Fibroblast of villous mesenchyme (primary cell): ENCODE data around the gene SEC14L2. TPM values are rescaled to one million over a fixed set of nuclear protein-coding genes. Genes with fewer than 3 reads are reported as not detected.

Experiments used
- DNase-seq: peaks from one replicate; pipeline ENCODE4 v3.0.0-alpha.2; 2010; ENCODE audit warnings: low read depth
- H3K4me3 ChIP-seq: 2 replicates; pipeline ENCODE4 v1.5.1; 2011; ENCODE audit warnings: low read depth, mild to moderate bottlenecking, low read length
- total RNA-seq: library from RNA; depleted of rRNA; stranded (reverse); fragments of >200 nt; gene quantifications from 2 replicates; pipeline ENCODE4 v1.2.3, GENCODE V29; 2012
- TF ChIP-seq, protein P1 (sequence below): IDR thresholded peaks from 2 replicates; pipeline ENCODE4 v1.5.1; 2012; ENCODE audit warnings: low read depth, mild to moderate bottlenecking, low read length; ENCODE audit not compliant: insufficient read depth

The SEC14L2 gene
- 9.5 and 12.2 TPM in 2 replicates for total RNA-seq

DNA sequence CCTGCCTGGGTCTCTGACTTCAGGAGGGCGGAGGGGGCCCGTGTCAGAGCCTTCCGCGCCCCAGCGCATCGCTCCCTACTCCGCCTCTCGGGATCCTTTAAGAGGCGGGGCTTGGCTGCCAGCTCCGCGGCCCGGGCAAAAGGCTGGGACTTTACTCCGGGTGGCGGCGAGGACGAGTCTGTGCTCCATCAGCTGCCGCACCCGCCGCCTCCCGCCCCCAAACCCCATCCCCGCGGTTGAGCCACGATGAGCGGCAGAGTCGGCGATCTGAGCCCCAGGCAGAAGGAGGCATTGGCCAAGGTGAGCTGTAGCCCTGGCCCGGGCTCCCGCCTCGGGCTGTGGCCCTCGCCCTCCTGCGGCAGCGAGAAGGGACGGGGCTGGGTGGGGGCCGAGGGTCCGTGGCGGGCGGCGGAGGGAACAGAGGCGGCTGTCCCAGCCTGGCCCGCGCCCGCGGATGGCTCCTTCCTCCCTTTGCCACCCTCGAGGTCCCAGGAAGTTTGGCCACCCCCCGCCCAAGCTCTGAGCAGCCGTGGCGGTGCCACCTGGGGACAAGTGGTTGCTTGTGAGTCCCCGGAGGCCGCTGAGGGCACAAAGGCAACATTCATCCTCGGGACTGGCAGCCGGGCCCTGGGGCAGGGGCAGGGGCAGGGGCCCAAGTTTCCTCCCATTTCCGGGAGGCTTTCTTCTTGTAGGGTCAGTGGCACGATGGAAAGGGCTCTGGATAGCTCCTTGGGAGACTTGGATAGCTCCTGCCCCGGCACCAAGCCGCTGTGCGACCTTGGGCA, at the start of gene SEC14L2:
SEC14L2 (plus strand) TSS at position 148 of the 785 bp plus-strand sequence; CDS start at position 247, 99 bp downstream.
- TF ChIP-seq, protein P1, sequence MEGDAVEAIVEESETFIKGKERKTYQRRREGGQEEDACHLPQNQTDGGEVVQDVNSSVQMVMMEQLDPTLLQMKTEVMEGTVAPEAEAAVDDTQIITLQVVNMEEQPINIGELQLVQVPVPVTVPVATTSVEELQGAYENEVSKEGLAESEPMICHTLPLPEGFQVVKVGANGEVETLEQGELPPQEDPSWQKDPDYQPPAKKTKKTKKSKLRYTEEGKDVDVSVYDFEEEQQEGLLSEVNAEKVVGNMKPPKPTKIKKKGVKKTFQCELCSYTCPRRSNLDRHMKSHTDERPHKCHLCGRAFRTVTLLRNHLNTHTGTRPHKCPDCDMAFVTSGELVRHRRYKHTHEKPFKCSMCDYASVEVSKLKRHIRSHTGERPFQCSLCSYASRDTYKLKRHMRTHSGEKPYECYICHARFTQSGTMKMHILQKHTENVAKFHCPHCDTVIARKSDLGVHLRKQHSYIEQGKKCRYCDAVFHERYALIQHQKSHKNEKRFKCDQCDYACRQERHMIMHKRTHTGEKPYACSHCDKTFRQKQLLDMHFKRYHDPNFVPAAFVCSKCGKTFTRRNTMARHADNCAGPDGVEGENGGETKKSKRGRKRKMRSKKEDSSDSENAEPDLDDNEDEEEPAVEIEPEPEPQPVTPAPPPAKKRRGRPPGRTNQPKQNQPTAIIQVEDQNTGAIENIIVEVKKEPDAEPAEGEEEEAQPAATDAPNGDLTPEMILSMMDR = no peak
- DNase-seq = peak; percentile 38
- peak within 1 kb of the TSS; percentile 85 for H3K4me3 ChIP-seq

DNA sequence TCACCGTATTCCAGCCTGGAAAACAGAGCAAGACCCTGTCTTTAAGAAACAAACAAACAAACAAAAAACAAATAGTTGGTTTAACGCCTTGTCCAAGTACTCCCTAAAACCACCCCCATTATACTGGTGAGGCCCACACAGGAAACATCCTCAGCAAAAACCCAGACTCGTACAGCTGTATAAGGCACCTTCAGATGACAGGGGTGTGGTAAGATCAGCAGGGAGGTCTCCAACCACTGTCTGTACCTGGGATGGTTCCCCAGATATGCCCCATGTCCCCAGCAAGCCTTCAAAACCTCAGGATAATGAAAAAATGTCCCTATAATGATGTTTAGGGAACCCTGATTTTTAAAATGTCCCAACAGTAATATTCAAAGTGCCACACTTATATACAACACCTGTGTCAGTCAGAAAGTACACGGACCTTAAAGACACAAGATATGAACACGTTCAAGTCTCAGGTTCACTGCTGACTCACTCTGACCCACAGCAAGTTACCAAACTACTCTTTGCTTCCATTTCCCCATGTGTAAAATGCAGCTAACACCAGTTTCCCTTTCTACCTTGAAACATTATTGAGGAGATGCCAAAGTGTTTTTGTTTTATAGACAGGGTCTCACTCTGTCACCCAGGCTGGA, 49.4 kb upstream of the SEC14L2 start:
- no peak overlapping the region for H3K4me3 ChIP-seq
- TF ChIP-seq, protein P1 = no peak
- no peak for DNase-seq

DNA sequence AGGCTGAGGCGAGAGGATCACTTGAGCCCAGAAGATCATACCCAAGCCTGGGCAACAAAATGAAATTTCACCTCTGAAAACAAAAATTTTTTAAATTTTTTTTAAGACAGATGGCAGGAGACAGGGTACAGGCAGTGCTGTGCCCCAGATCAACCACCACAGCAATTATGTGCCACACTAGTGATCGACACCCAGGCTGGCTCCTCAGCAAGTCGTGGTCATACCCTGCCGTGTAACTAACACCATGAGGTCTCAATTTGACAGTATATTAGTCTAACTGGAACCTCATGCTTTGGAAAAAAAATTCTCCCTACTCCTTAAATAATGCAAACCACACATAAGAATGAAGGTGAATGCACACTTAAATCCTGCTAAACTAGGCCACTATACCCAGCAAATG, 48.4 kb upstream of the SEC14L2 start:
- TF ChIP-seq, protein P1 = no peak

DNA sequence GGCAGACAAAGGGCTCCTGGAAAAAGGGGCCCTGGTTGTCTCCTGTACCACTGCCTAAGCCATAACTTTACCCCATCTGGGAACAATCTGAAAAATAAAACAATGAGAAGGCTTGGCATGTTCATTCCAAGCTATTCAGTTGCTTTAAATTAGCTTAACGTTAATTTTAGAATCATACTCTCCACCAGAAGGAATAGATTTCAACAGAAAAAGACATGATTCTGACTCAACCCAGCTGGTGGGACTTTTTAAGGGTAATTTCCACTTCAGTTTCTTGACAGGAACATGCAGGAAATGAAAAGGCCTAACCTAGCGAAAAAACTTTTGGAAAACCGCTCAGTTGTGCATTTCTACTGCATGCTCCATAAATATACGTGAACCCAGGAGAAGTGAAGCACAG, 48.0 kb upstream of the SEC14L2 start:
- no peak overlapping the region for H3K4me3 ChIP-seq
- DNase-seq = no peak
- TF ChIP-seq, protein P1 = no peak

More for the DNA sequence above, 48.4 kb upstream of the SEC14L2 start:
- no peak overlapping the region for H3K4me3 ChIP-seq
- no peak for DNase-seq

DNA sequence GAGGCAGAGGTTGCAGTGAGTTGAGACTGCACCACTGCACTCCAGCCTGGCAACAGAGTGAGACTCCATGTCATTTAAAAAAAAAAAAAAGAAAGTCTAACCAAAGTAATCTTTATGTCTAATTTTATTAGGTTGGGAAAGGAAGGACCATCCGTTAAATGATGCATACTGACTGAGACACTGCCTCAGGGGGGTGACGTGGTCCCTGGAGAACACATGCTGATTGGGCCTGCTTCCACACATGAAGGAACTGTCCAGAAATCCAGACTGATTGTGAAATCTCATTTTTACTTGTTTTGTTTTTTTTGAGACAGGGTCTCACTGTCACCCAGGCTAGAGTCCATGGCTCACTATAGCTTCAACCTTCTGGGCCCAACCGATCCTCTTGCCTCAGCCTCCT, 45.6 kb upstream of the SEC14L2 start:
- TF ChIP-seq, protein P1 = no peak
- DNase-seq = no peak
- no peak overlapping the region for H3K4me3 ChIP-seq

DNA sequence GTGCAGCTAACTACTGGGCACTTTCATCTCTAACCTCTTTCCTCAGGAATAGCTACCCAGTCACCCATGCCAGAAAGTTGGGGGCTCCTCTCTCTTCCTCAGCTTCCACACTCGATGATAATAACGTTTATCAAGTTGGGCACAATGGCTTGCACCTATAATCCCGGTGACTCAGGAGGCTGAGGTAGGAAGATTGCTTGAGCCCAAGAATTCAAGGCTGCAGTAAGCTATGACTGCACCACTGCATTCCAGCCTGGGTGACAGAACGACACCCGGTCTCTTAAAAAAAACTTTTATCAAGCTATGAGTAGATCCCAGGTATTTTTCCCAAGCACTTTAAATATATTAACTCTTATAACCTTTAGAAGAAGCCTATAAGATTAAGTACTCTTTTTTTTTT, 42.2 kb upstream of the SEC14L2 start:
- H3K4me3 ChIP-seq = no peak overlapping the region

More for the DNA sequence above, 42.2 kb upstream of the SEC14L2 start:
- TF ChIP-seq, protein P1 = no peak
- DNase-seq = no peak
